ENCODE measurements around the gene AREG.
A peak's percentile ranks its signal among the peaks of the same experiment; 100 is the strongest.

Gene AREG

GRCh38 chr4:74463123-74463522 is 18.2 kb downstream of the AREG start:
- no peak for DNase-seq (ENCODE audit: low spot score)

DNA sequence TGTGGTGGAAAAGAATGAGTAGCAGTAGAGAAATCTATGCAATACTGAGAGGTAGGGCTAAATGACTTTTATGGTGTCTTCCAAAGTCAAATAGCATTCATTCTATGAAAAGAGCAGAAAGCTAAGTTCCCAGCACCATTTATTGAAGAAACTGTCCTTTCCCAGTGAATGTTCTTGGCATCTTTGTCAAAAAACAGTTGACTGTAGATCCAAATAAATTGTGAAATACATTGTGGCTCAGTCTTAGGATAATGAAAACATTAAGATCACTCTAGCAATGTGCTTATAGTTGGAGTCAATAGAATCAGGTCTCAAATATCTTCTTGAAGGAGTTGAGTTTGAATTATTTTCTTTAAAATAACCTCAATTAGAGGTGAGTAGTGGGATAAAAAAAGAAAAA is 19.4 kb downstream of the AREG start:
- DNase-seq (ENCODE audit: low spot score): no peak

DNA sequence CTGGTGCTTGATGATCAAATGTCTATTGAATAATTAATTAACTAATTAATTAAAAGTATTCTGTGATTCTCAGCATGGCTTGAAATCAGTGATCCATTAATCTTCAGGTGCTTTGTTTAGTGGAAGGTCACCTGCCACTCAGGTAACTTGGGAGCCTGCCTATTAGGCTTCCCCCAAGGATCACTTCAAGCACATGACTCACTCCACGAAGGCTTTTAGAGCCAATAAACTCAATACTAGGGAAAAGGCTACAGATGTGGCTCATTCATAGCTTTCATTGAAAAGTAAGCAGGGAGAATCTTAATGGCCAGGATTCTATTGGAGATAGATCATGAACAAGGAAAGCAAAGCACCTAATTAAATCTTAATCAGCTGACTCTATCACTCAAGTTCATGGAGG is 21.3 kb downstream of the AREG start:
- no peak for DNase-seq (ENCODE audit: low spot score)

DNA sequence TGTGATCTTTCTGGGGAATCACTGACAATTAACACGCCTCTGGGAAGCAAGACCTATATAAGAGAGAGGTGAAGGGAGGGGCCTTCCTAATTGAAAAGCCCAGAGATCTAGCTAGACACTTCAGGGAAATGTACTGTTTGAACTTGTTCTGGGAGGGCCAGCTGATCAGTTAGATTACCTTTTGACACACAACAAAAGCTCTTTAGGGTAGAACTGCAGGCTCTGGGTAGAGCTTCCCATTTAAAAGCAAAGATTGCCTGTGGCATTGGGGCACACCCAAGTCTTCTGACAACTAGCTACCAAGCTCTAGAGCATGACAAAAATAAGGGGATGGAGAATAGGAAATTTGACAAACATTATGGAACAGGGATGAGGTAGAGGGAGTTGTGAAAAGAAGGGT is 26.3 kb downstream of the AREG start:
- DNase-seq (ENCODE audit: low spot score): no peak

- no peak for DNase-seq (ENCODE audit: low spot score)
Observed at GRCh38 chr4:74473155-74473811, 28.3 kb downstream of the AREG start.

DNA sequence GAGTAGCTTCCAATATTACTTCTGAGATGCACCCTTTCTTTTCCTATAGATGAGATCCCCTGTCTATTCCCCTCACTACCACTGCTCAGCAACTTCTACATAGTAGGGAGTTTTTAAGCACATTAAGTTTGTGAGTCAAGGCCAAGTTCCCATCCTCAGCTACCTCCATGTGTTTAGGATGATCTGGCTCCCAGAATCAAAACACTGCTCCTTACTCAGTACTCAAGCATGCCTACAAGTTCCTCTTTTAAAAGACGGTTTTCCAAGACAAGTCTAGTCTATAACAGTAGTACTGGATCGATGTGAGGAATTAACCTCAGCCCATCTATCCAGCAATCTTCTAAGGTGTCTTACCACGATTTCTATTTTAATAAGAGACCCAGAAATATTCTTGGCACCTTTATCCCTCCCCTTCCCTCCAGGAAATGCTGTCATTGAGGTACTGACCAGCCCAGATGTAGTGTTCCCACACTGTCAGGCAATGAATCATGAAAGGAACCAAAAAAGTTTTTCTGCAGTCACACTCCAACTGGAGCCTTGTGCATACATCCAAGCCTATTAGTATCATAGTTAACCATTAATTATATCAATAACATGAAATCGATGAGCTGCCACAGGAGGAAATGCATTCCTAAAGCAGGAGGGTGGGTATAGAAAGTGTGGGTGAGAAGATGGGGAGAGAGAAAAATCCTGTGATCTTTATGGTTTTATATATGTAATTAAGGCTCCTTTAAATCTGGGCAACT is 29.6 kb downstream of the AREG start:
- DNase-seq (ENCODE audit: low spot score): no peak

DNA sequence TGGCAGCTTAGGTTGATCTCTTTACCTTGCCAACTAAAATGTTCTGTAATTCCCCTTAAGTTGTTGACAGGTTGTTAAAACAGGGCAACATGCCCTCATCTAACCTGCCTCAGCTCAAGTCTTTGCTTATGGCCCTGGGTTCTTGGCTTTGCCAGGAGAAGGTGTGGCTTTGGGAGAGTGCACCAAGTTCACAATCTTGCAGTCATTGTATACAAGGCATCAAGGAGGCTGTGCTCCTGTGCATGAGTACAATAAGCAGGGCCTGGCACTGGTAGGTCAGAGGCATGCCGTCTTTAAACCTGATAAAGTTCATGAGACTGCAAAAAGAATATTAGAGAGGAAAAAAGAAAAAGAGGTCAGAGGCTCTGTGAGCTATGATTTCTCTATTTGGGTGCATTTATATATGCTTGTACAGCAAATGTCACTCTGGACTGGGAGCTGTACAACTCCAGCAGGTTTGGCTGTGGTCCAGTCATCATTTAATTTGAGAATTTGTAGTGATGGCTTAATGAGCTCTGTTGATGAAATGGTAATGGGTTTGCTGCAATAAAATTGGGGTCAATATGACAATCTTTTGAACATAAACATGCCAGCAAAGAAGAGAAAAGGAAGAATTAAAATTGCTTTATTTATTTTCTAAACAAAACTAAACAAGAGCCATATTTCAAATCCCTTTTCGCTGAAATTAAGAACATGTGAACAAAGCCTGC is 30.3 kb downstream of the AREG start:
- DNase-seq (ENCODE audit: low spot score): no peak

DNA sequence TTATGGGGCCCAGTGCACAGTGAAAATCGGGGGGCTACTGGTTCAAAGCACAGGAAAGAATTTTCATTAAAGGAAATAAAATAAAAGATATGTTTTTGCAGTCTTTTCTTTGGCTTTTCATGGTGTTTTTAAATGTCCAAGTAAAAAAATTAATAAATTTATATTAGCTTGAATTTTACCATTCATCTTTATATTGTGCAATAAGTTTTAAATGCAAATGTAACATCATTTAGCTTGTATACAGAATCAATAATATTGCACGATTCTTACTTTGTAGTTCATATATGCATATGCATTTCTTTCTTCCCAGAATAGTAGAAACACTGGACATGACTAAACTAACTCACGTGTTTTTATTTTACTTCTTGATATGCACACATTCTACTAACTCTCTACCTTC is 31.0 kb downstream of the AREG start:
- DNase-seq (ENCODE audit: low spot score): no peak

GRCh38 chr4:74479009-74479408 is 34.1 kb downstream of the AREG start:
- no peak for DNase-seq (ENCODE audit: low spot score)

- DNase-seq (ENCODE audit: low spot score): no peak
Observed at GRCh38 chr4:74480267-74480666, 35.3 kb downstream of the AREG start.

DNA sequence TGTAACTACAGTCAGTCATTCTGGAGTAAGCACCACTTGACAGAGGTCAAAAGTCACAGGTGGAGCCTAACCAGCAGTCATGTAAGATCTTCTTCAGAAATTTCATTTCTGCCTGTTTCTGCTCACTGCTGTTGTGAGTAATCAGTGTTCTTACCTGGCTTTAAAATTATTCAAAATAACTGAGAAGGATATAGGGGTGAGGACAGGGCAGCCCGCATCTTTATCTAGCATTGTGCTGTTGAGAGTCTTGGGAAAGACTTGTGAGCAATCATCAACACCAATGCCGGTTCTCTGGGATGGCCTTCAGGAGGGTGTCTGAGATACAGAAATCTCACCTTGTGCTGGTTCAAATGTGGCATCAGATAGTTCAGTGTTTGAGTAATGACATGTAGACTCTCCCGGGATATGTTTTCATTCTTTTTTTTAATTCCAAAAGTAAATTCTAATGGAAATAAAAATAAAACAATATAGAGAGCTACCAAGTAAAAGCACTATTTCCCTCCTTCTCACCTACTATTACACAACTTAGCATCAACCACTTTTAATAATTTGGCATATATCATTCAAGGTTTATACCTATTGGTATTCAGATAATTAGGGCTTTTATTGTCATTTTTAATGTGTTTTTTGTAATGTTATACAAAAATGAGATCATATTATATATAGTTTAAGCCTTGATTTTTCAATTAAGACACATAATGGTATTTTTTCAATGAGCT is 37.1 kb downstream of the AREG start:
- no peak for DNase-seq (ENCODE audit: low spot score)

- DNase-seq (ENCODE audit: low spot score): no peak
Observed at GRCh38 chr4:74483226-74483911, 38.4 kb downstream of the AREG start.

GRCh38 chr4:74486905-74487304 is 42.0 kb downstream of the AREG start:
- DNase-seq (ENCODE audit: low spot score): no peak

- no peak for DNase-seq (ENCODE audit: low spot score)
Observed at GRCh38 chr4:74487771-74488170, 42.8 kb downstream of the AREG start.

DNA sequence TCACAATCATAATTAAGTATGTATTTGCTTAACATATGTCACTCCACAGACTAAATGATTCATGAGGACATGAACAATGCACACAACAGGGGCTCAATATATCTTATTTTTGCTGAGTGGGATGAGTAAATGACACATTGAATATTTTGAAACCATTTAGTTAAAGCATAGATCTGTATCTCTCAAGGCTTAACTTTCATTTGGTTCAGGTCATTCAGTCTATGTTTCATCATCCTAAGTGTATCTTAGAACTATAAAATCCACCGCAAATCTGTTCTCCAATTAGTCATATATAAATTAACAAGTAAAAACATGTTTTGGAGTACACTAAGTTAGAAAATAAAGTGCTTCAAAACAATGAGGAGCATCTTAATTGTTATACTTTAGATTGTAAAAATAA is 45.8 kb downstream of the AREG start:
- no peak for DNase-seq (ENCODE audit: low spot score)

DNA sequence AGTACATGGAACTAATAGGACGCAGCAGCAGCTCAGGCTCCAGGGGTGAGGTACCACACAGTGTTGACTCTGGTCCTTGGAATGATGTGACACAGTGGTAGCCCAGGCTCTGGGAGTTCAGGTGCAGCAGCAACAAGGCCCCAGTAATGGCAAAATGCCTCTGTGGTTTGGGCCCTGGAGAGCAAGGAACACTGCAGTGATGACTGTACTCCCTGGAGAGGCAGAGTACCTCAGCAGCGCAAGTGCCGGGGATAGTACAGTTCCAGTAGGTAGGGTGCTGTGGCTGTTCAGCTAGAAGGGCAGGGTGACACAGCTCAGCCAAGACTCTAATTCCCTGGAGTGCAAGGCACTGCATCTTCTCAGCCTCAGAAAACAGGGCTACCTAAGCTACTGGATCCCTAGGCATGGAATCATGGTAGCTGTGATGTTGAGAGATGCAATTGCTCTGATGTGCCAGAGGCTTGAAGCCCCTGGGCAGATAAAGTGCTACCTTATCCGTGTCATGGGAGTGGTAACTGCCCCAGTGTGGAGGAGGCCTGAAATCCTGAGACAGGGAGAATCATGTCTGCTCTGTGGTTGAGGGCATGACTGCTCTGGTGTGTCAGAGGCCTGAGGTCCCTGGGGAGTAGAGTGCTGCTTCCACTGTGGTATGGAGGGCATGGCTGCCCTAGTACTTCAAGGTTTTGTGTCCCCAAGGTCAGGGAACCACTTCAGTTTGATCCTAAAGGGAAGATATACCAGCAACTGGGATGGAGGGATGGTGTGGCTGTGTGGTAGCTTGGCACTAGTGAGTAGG is 55.2 kb downstream of the AREG start:
- no peak for DNase-seq (ENCODE audit: low spot score)

GRCh38 chr4:74501579-74501978 is 56.6 kb downstream of the AREG start:
- peak; percentile 14 for DNase-seq (ENCODE audit: low spot score)

DNA sequence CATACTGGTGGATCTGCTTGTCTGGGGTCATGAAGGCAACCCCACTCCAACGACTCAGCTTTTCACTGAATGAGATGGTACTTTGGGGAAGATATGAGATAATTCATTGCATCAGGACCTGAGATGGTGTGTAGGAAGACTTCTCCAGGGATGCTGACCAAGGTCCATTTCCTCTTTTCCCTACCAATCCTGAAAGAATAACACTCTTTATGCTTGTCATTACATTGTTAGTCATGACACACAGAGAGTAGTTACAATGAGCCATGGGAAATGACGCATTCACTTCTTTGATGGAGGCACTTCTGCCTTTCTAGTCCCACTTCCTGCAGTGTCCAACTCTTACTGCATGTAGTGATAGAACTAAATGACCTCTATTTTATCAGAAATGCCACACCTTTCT is 58.6 kb downstream of the AREG start:
- no peak for DNase-seq (ENCODE audit: low spot score)

DNA sequence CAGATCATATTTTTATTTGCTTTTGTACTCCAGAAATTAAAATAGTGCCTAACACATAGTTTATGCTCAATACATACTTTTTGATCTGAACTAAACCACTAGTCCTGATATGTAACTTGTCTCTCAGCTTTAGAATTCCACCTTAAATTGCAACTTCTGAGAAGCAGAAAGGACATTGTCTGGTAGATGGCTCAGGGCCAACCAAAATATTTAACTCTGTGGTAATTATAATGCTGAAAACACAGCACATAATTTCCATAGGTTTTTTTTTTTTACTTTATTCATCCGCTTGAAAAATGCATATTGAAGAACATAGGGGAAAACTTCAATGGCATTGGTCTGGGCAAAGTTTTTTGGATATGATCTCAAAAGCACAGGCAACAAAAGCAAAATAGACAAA is 59.3 kb downstream of the AREG start:
- no peak for DNase-seq (ENCODE audit: low spot score)
